NB4 (cell line): ENCODE measurements around the gene ZNF227.
A peak's percentile ranks its signal among the peaks of the same experiment; 100 is the strongest.
"Not testable (repeated sequence)": the region's sequence is repeated elsewhere in the genome, so short reads cannot be mapped to it uniquely, and the experiment has no call there.

Experiments
- DNase-seq: peaks from one replicate; pipeline ENCODE4 v3.0.0; 2010; ENCODE audit warnings: low read depth
- H3K4me3 ChIP-seq: one replicate; pipeline ENCODE4 v1.5.1; 2011; ENCODE audit warnings: mild to moderate bottlenecking, low read depth, low read length, moderate library complexity
- MYC ChIP-seq: IDR thresholded peaks from 2 replicates; pipeline ENCODE4 v1.6.1; 2011; ENCODE audit warnings: low read depth, low read length
- POLR2A ChIP-seq: IDR thresholded peaks from 2 replicates; pipeline ENCODE4 v1.6.1; 2011; ENCODE audit warnings: mild to moderate bottlenecking; ENCODE audit not compliant: insufficient read length; ENCODE audit errors: extremely low read depth
- TF ChIP-seq, protein P1 (sequence below): IDR thresholded peaks from one replicate; pipeline ENCODE4 v1.5.1; 2012; ENCODE audit warnings: low read depth, low read length
- TF ChIP-seq, protein P2 (sequence below): IDR thresholded peaks from 2 replicates; pipeline ENCODE4 v1.6.1; 2011; ENCODE audit warnings: low read depth, low read length

Gene ZNF227

DNA sequence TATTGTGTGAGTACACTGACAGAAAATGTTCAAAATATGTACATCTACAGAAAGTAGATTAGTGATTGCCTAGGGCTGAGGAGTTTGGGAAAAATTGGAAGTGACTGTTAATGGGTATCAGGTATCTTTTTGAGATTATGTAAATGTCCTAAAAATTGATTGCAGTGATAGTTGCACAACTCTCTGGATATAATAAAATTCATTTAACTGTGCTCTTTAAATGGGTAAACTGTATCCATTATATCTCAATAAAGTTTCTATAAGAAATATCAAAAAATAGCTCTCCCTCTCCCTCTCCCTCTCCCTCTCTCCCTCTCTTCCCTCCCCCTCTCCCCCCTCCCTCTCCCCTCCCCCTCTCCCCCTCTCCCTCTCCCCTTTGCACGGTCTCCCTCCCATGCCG is 9.4 kb upstream of the ZNF227 start:
- H3K4me3 ChIP-seq = no peak overlapping the region
- TF ChIP-seq, protein P1, sequence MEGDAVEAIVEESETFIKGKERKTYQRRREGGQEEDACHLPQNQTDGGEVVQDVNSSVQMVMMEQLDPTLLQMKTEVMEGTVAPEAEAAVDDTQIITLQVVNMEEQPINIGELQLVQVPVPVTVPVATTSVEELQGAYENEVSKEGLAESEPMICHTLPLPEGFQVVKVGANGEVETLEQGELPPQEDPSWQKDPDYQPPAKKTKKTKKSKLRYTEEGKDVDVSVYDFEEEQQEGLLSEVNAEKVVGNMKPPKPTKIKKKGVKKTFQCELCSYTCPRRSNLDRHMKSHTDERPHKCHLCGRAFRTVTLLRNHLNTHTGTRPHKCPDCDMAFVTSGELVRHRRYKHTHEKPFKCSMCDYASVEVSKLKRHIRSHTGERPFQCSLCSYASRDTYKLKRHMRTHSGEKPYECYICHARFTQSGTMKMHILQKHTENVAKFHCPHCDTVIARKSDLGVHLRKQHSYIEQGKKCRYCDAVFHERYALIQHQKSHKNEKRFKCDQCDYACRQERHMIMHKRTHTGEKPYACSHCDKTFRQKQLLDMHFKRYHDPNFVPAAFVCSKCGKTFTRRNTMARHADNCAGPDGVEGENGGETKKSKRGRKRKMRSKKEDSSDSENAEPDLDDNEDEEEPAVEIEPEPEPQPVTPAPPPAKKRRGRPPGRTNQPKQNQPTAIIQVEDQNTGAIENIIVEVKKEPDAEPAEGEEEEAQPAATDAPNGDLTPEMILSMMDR = no peak
- TF ChIP-seq, protein P2, sequence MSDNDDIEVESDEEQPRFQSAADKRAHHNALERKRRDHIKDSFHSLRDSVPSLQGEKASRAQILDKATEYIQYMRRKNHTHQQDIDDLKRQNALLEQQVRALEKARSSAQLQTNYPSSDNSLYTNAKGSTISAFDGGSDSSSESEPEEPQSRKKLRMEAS = no peak
- TF ChIP-seq MYC = no peak
- TF ChIP-seq POLR2A = no peak
- no peak for DNase-seq

DNA sequence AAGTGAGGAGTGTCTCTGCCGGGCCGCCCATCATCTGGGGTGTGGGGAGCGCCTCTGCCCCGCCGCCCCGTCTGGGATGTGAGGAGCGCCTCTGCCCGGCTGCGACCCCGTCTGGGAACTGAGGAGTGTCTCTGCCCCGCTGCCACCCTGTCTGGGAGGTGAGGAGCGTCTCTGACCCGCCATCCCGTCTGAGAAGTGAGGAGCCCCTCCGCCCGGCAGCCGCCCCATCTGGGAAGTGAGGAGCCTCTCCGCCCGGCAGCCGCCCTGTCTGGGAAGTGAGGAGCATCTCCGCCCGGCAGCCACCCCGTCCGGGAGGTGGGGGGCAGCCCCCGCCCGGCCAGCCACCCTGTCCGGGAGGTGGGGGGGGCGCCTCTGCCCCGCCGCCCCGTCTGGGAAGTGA is 8.5 kb upstream of the ZNF227 start:
- not testable (repeated sequence) for H3K4me3 ChIP-seq, DNase-seq

DNA sequence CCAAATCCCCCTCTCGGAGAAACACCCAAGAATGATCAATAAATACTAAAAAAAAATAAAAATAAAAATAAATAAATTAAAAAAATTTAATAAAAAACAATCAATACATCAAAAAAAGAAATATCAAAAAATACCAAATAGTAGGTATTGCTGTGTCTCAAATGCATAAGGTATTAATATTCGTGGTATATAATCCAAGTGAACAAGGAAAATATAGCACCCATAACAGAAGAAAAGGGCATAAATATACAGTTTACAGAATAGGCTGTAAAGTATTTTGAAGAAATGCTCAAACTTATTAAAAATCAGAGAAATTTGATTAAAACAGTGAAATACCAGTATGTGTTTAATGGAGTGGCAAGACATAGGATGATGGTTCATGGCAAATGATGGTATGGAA is 7.6 kb upstream of the ZNF227 start:
- no peak overlapping the region for H3K4me3 ChIP-seq
- DNase-seq = no peak
- TF ChIP-seq POLR2A (no peak), MYC (no peak)
- TF ChIP-seq, protein P2 = no peak
- TF ChIP-seq, protein P1 = no peak

- TF ChIP-seq MYC (no peak), POLR2A (peak; percentile 17)
- TF ChIP-seq, protein P1 = no peak
- TF ChIP-seq, protein P2 = no peak
- peak overlapping the region; percentile 70 for H3K4me3 ChIP-seq
- peak; percentile 89 for DNase-seq
Observed at GRCh38 chr19:44207126-44207803, 5.1 kb upstream of the ZNF227 start.

DNA sequence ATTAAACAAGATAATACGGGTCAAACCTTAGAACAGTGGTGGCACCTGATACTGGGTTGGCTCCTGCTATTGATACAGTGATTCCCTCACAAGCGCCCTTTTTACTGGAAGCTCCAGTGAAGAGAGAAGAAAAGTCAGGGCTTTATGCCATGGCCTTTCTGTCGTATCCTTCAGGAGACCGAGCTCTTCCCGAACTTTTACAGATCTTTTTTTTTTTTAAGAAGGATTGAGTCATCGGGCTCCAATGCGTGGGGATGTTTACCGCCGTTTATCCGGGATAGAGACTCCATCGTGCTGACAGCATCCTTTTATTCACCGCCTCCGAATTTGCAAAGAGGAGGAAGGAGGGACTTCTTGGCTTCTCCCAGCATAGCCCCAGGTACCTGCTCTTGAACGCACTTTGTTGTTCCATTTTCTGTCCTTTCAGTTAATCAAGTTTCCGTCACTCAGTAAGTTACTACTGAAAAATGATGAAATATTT is 574 bp downstream of the ZNF227 start:
- peak overlapping the region; percentile 91 for H3K4me3 ChIP-seq
- TF ChIP-seq MYC (no peak), POLR2A (no peak)
- TF ChIP-seq, protein P2 = no peak
- TF ChIP-seq, protein P1 = no peak
- DNase-seq = peak; percentile 3

DNA sequence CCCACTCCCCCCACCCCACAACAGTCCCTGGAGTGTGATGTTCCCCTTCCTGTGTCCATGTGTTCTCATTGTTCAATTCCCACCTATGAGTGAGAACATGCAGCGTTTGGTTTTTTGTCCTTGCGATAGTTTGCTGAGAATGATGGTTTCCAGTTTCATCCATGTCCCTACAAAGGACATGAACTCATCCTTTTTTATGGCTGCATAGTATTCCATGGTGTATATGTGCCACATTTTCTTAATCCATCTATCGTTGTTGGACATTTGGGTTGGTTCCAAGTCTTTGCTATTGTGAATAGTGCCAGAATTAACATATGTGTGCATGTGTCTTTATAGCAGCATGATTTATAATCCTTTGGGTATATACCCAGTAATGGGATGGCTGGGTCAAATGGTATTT is 7.6 kb downstream of the ZNF227 start:
- not testable (repeated sequence) for H3K4me3 ChIP-seq, DNase-seq

DNA sequence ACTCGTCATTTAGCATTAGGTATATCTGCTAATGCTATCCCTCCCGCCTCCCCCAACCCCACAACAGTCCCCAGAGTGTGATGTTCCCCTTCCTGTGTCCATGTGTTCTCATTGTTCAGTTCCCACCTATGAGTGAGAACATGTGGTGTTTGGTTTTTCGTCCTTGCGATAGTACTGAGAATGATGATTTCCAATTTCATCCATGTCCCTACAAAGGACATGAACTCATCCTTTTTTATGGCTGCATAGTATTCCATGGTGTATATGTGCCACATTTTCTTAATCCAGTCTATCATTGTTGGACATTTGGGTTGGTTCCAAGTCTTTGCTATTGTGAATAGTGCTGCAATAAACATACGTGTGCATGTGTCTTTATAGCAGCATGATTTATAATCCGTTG is 8.4 kb downstream of the ZNF227 start:
- not testable (repeated sequence) for DNase-seq, H3K4me3 ChIP-seq

- H3K4me3 ChIP-seq, DNase-seq: not testable (repeated sequence)
Observed at GRCh38 chr19:44221291-44221690, 9.0 kb downstream of the ZNF227 start.
